B cell (primary cell): ENCODE data around the gene HPS6. TPM values are rescaled to one million over a fixed set of nuclear protein-coding genes. Genes with fewer than 3 reads are reported as not detected.

ENCODE experiments used
- ATAC-seq: fragments of 200-7000 bp; cut with Tn5 transposase; one replicate; pipeline ENCODE4 v1.10.0; 2021; ENCODE audit warnings: low read depth, mild to moderate bottlenecking, moderate number of reproducible peaks, moderate library complexity
- CTCF ChIA-PET: fragments of 350-600 bp; sonication (Branson Sonifier 250); formaldehyde crosslinking; loops from one replicate; lab custom pipeline; 2021; ENCODE audit warnings: antibody characterized with exemption, inconsistent platforms; lab: Charles Lee
- POLR2A ChIA-PET: fragments of 350-600 bp; sonication (Branson Sonifier 250); formaldehyde crosslinking; loops from one replicate; lab custom pipeline; 2021; ENCODE audit warnings: antibody characterized with exemption; lab: Charles Lee
- DNase-seq: peaks from one replicate; pipeline ENCODE4 v3.0.0; 2013
- H2AFZ ChIP-seq: 2 replicates; pipeline ENCODE4 v1.6.1; 2012; ENCODE audit warnings: mild to moderate bottlenecking, low read depth, low read length; ENCODE audit not compliant: insufficient read depth, poor library complexity, severe bottlenecking
- H3K27ac ChIP-seq, 2 donors: 1 replicate in 1 of 2; 2 replicates in 1 of 2; pipeline ENCODE4 v1.5.1; 2012 to 2013; ENCODE audit warnings: low read length in 2 of 2, mild to moderate bottlenecking in 2 of 2, moderate library complexity in 1 of 2
- H3K27me3 ChIP-seq, 4 experiments: fragments of 200-600 bp in 1 of 4; sonication (generic) in 1 of 4; replicated peaks in 1 of 4; 1 replicate in 2 of 4; 2 replicates in 2 of 4; pipeline versions ENCODE4 v1.6.1 to v1.7.0; 2013 to 2016; ENCODE audit warnings: low read length in 3 of 4, mild to moderate bottlenecking in 2 of 4, mixed read lengths in 1 of 4, moderate library complexity in 1 of 4; ENCODE audit not compliant: insufficient read depth in 4 of 4, control insufficient read depth in 3 of 4; ENCODE audit errors: control extremely low read depth in 1 of 4
- H3K36me3 ChIP-seq, 2 experiments: replicated peaks in 1 of 2; 1 replicate in 1 of 2; 2 replicates in 1 of 2; pipeline versions ENCODE4 v1.6.1 to v1.7.1; 2013; ENCODE audit warnings: low read length in 1 of 2; ENCODE audit not compliant: insufficient read depth in 2 of 2, control insufficient read depth in 1 of 2; ENCODE audit errors: control extremely low read depth in 1 of 2, extremely low read depth in 1 of 2
- H3K4me1 ChIP-seq, 2 donors: fragments of 200-600 bp in 1 of 2; sonication (generic) in 1 of 2; 1 replicate in 1 of 2; 2 replicates in 1 of 2; pipeline versions ENCODE4 v1.5.1 to v1.6.1; 2013 to 2017; ENCODE audit warnings: low read length in 2 of 2; ENCODE audit not compliant: control insufficient read depth in 2 of 2, insufficient read depth in 2 of 2
- H3K4me2 ChIP-seq: replicated peaks from 2 replicates; pipeline ENCODE3; 2012; ENCODE audit warnings: mild to moderate bottlenecking, low read depth, low read length; ENCODE audit not compliant: poor library complexity, severe bottlenecking
- H3K4me3 ChIP-seq, 5 experiments: fragments of 200-600 bp in 1 of 5; sonication (generic) in 1 of 5; 1 replicate in 3 of 5; 2 replicates in 2 of 5; pipeline versions ENCODE4 v1.5.1 to v1.7.0; 2011 to 2016; ENCODE audit warnings: low read length in 4 of 5, mild to moderate bottlenecking in 4 of 5, low read depth in 2 of 5, control low read depth in 1 of 5, moderate library complexity in 1 of 5; ENCODE audit not compliant: insufficient read depth in 1 of 5; ENCODE audit errors: control extremely low read depth in 1 of 5, extremely low read depth in 1 of 5
- H3K79me2 ChIP-seq: fragments of 200-600 bp; sonication (generic); one replicate; pipeline ENCODE4 v1.6.0; 2016; ENCODE audit warnings: low read length; ENCODE audit not compliant: control insufficient read depth, insufficient read depth
- H3K9ac ChIP-seq: fragments of 200-600 bp; sonication (generic); 2 replicates; pipeline ENCODE4 v1.6.1; 2017; ENCODE audit warnings: mild to moderate bottlenecking, low read length, moderate library complexity
- H3K9me3 ChIP-seq, 3 donors: one replicate each; pipeline versions ENCODE4 v1.6.1 to v1.7.1; 2013; ENCODE audit warnings: low read length in 2 of 3; ENCODE audit not compliant: control insufficient read depth in 2 of 3, insufficient read depth in 1 of 3; ENCODE audit errors: control extremely low read depth in 1 of 3
- H4K20me1 ChIP-seq: 2 replicates; pipeline ENCODE4 v1.6.0; 2012; ENCODE audit warnings: mild to moderate bottlenecking, low read length; ENCODE audit not compliant: insufficient read depth, control insufficient read depth, poor library complexity, severe bottlenecking
- H3K27ac Mint-ChIP-seq: one replicate; pipeline ENCODE4 v1.8.0; 2021; ENCODE audit warnings: mixed read lengths
- H3K27me3 Mint-ChIP-seq: one replicate; pipeline ENCODE4 v1.8.0; 2021; ENCODE audit warnings: mixed read lengths
- H3K4me1 Mint-ChIP-seq: one replicate; pipeline ENCODE4 v1.8.0; 2021; ENCODE audit warnings: mixed read lengths
- H3K4me3 Mint-ChIP-seq: one replicate; pipeline ENCODE4 v1.8.0; 2021; ENCODE audit warnings: mixed read lengths
- H3K9me3 Mint-ChIP-seq: one replicate; pipeline ENCODE4 v1.8.0; 2022; ENCODE audit warnings: mixed read lengths; ENCODE audit not compliant: insufficient read depth
- EZH2 ChIP-seq: IDR thresholded peaks from 2 replicates; pipeline ENCODE4 v1.6.1; 2012; ENCODE audit warnings: borderline replicate concordance, low read depth, mild to moderate bottlenecking, moderate library complexity, low read length; ENCODE audit not compliant: insufficient read depth, poor library complexity, severe bottlenecking
- WGBS: methylation state at CpG from one replicate; pipeline ENCODE4 v1.1.5; 2013; ENCODE audit warnings: missing lambda C conversion rate; ENCODE audit not compliant: insufficient coverage; 5-methylcytosine and 5-hydroxymethylcytosine counted together
- intact Hi-C: fragments of 100-400 bp; cut with micrococcal nuclease; formaldehyde crosslinking; loops from one replicate; pipeline ENCODE4 v1.10.0; 2022
- polyA plus RNA-seq: library from polyadenylated mRNA; depleted of rRNA; stranded (reverse); fragments of >200 nt; gene quantifications from 2 replicates; pipeline ENCODE4 v1.2.3, GENCODE V29; 2012
- total RNA-seq, 2 donors: library from RNA; stranded (reverse); fragments of 120-200 nt in 1 of 2; gene quantifications; 1 replicate in 1 of 2; 2 replicates in 1 of 2; pipeline versions ENCODE4 v1.2.3 to v1.2.4, GENCODE V29; 2013 to 2022
- TF ChIP-seq, protein P1 (sequence below): fragments of 200-600 bp; IDR thresholded peaks from one replicate; pipeline ENCODE4 v1.8.0; 2022; ENCODE audit warnings: antibody characterized with exemption, mild to moderate bottlenecking

The HPS6 gene
- total and polyA plus RNA-seq, 2 donors (not counting 1 experiment from before 2014, with no cell fraction given) = 2.8 to 29.5 TPM

DNA sequence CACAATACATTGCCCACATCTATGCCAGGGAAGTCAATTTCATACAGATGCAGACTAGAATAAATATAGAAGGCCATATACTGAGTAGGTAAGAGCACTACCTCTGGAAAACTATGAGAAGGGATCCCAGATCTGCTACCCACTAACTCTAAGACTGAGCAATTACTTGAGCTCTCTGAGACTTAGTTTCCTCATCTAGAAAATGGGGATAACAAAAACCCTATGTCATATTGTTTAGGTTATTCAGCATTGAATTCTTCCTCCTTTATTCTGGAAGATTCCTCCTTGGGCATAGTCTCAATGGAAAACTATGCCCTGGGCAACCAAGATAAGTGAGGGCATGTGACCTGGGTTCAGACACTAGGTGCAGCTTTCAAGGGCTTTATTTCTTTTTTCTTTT lies 5.2 kb upstream of the HPS6 start:
- Histone ChIP-seq H3K4me1 (peaks cover 5 to 18% of the 10 kb centered on the region in 2 donors), H3K79me2 (peaks cover 7% of the 10 kb centered on the region), H3K4me2 (no peak overlapping the region), H4K20me1 (no peaks in the 10 kb centered on the region), H3K27me3 (no peaks in the 10 kb centered on the region), H3K9me3 (no peaks in the 10 kb centered on the region), H3K36me3 (no peaks in the 10 kb centered on the region), H3K27ac (no peak overlapping the region), H2AFZ (no peak overlapping the region), H3K9ac (no peak overlapping the region), H3K4me3 (no peak overlapping the region)
- intact Hi-C loops = loop anchor here (5.0 to 10.0 kb wide), 4 partner anchors 158 to 998 kb away; partner anchors contain the start of genes BTRC, GBF1, KAZALD1 and PITX3
- ATAC-seq (no peak), DNase-seq (no peak)
- TF ChIP-seq, protein P1, sequence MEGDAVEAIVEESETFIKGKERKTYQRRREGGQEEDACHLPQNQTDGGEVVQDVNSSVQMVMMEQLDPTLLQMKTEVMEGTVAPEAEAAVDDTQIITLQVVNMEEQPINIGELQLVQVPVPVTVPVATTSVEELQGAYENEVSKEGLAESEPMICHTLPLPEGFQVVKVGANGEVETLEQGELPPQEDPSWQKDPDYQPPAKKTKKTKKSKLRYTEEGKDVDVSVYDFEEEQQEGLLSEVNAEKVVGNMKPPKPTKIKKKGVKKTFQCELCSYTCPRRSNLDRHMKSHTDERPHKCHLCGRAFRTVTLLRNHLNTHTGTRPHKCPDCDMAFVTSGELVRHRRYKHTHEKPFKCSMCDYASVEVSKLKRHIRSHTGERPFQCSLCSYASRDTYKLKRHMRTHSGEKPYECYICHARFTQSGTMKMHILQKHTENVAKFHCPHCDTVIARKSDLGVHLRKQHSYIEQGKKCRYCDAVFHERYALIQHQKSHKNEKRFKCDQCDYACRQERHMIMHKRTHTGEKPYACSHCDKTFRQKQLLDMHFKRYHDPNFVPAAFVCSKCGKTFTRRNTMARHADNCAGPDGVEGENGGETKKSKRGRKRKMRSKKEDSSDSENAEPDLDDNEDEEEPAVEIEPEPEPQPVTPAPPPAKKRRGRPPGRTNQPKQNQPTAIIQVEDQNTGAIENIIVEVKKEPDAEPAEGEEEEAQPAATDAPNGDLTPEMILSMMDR = no peak
- TF ChIP-seq EZH2 = no peak
- peaks cover 20% of the 10 kb centered on the region for H3K4me1 Mint-ChIP-seq
- POLR2A ChIA-PET = interaction anchor here (0.7 kb wide), 1 partner anchor 53 kb away, joined by 4 read pairs; no protein-coding TSS in a partner anchor
- no peaks in the 10 kb centered on the region for H3K9me3 Mint-ChIP-seq
- no peaks in the 10 kb centered on the region for H3K27me3 Mint-ChIP-seq
- CTCF ChIA-PET = interaction anchor here (1.4 to 2.6 kb wide), 3 partner anchors 13 to 219 kb away, joined by 4 to 7 read pairs (median 7); no protein-coding TSS in a partner anchor
- no peak overlapping the region for H3K27ac Mint-ChIP-seq
- no peak overlapping the region for H3K4me3 Mint-ChIP-seq

DNA sequence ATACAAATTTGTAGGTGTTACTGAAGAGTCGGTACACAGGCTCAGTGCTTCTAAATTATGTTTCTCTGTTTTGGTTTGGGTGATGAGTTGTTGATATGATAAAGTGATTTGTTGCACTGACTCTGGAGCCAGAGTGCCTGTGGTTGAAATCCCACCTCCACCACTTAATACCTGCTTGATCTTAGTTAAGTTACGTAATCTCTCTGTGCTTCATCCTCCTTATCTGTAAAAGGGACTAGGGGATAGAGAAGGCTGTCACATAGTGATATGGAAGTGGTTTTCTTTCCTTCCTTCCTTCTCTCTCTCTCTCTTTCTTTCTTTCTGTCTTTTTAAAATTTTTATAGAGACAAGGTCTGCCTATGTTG lies 664 bp upstream of the HPS6 start:
- Histone ChIP-seq H3K79me2 (peaks cover 5% of the 10 kb centered on the region), H3K4me2 (peak overlapping the region; percentile 96), H3K27ac (peak overlapping the region; percentile 63 to 90), H3K4me1 (peaks cover 15 to 20% of the 10 kb centered on the region in 2 donors), H4K20me1 (peaks cover 30% of the 10 kb centered on the region), H2AFZ (peak overlapping the region; percentile 92), H3K27me3 (no peaks in the 10 kb centered on the region), H3K9me3 (no peaks in the 10 kb centered on the region), H3K4me3 (peak overlapping the region; percentile 51 to 89 (median 73)), H3K9ac (peak overlapping the region; percentile 96), H3K36me3 (no peaks in the 10 kb centered on the region)
- Mint-ChIP-seq H3K27ac (peak overlapping the region; percentile 89), H3K4me1 (peaks cover 23% of the 10 kb centered on the region), H3K27me3 (no peaks in the 10 kb centered on the region), H3K4me3 (peak overlapping the region; percentile 92), H3K9me3 (no peaks in the 10 kb centered on the region)
- ChIA-PET POLR2A (no interaction called here), CTCF (interaction anchor here (1.2 to 1.3 kb wide), 2 partner anchors 54 to 224 kb away, joined by 4 to 5 read pairs; no protein-coding TSS in a partner anchor)
- peak; percentile 15 for DNase-seq
- intact Hi-C loops = loop anchor here (2.0 to 10.0 kb wide), 3 partner anchors 56 to 224 kb away; partner anchors contain the start of genes GBF1, LDB1 and PITX3
- TF ChIP-seq, protein P1 = no peak
- TF ChIP-seq EZH2 = no peak
- no CpG with 5 or more reads among the region's 2 CpGs for WGBS
- no peak for ATAC-seq
